Brain microvascular endothelial cell (primary cell): ENCODE measurements around the gene THEM4.

Experiments
- DNase-seq: peaks from one replicate; pipeline ENCODE4 v3.0.0-alpha.2; 2020
- H3K27ac ChIP-seq: fragments of 250-450 bp; sonication (Bioruptor Pico); 2 replicates; pipeline ENCODE4 v1.5.1; 2020; ENCODE audit warnings: mild to moderate bottlenecking, moderate library complexity
- H3K27me3 ChIP-seq: fragments of 250-450 bp; sonication (Bioruptor Pico); replicated peaks from 2 replicates; pipeline ENCODE4 v1.5.1; 2020; ENCODE audit warnings: mild to moderate bottlenecking
- H3K36me3 ChIP-seq: fragments of 250-450 bp; sonication (Bioruptor Pico); replicated peaks from 2 replicates; pipeline ENCODE4 v1.5.1; 2020; ENCODE audit warnings: mild to moderate bottlenecking
- H3K4me3 ChIP-seq: 2 replicates; pipeline ENCODE4 v1.5.1; 2011; ENCODE audit warnings: low read depth, mild to moderate bottlenecking, control low read depth, low read length, moderate library complexity
- in situ Hi-C: cut with HindIII; loops from 2 replicates; pipeline ENCODE4 v1.10.0; 2017; ENCODE audit warnings: low sequenced_read_pairs, low pct_ligation_motif_present
- TF ChIP-seq, protein P1 (sequence below): IDR thresholded peaks from 2 replicates; pipeline ENCODE4 v1.5.1; 2011; ENCODE audit warnings: low read depth, mild to moderate bottlenecking, moderate library complexity, low read length, control low read depth, inconsistent platforms; ENCODE audit errors: missing control alignments

Gene THEM4

DNA sequence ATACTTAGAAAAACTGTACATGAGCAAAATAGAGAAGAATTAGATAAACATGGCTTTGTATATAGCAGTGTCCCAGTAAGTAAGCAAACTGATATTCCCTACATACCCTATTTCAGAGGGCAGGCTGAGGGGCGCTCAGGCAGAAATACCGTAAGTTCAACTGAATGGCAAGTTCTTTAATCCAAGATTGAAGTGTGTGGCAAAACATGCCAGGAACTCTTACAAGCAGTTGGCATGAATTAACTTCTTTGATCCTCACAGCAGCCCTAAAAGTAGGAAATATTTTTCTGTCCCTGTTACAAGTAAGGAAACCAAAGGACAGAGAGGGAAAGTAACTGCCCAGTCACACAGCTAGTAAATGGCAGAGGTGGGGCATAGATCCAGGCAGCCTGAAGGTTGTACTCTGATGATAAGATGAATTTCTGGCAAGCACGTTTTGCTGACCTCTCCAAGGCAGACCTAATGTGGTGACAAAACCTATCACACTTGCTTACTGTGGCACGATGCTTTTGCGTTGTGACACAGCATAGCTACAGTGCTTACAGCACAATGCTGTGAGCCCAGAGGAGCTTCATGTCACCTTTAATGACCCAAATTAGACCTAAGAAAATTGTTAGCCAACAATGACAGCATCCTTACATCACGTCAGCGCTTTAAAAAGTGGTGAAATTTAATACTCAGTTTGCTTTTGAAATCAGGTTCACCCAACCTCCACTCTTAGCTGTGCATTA, 35.0 kb upstream of the THEM4 start:
- H3K27ac ChIP-seq = no peak overlapping the region

DNA sequence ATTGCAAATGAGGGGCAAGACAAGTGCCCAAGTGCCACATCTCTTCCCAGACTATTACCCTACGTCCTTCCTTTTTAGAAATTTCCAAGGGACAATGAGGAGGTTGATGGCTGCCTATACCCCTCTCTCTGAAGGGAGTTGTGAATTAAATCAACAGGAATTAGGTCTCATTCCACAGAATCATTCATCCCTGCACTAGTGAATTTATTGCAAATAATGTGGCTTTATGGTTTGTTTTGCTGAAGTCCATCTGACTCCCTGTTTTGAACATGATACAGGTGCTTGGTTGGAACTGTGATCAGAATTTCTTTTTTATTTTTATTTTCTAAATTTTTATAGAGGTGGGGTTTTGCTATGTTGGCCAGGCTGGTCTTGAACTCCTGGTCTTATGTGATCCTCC, 34.3 kb upstream of the THEM4 start:
- in situ Hi-C loops = no loop called here
- TF ChIP-seq, protein P1, sequence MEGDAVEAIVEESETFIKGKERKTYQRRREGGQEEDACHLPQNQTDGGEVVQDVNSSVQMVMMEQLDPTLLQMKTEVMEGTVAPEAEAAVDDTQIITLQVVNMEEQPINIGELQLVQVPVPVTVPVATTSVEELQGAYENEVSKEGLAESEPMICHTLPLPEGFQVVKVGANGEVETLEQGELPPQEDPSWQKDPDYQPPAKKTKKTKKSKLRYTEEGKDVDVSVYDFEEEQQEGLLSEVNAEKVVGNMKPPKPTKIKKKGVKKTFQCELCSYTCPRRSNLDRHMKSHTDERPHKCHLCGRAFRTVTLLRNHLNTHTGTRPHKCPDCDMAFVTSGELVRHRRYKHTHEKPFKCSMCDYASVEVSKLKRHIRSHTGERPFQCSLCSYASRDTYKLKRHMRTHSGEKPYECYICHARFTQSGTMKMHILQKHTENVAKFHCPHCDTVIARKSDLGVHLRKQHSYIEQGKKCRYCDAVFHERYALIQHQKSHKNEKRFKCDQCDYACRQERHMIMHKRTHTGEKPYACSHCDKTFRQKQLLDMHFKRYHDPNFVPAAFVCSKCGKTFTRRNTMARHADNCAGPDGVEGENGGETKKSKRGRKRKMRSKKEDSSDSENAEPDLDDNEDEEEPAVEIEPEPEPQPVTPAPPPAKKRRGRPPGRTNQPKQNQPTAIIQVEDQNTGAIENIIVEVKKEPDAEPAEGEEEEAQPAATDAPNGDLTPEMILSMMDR = no peak
- H3K27ac ChIP-seq = no peak overlapping the region
- no peak overlapping the region for H3K4me3 ChIP-seq
- H3K36me3 ChIP-seq = no peaks in the 10 kb centered on the region
- no peak for DNase-seq
- no peaks in the 10 kb centered on the region for H3K27me3 ChIP-seq

More for the DNA sequence above, 35.0 kb upstream of the THEM4 start:
- Histone ChIP-seq H3K4me3 (no peak overlapping the region), H3K36me3 (no peaks in the 10 kb centered on the region), H3K27me3 (no peaks in the 10 kb centered on the region)
- no peak for DNase-seq
- in situ Hi-C loops = no loop called here
- TF ChIP-seq, protein P1 = no peak

DNA sequence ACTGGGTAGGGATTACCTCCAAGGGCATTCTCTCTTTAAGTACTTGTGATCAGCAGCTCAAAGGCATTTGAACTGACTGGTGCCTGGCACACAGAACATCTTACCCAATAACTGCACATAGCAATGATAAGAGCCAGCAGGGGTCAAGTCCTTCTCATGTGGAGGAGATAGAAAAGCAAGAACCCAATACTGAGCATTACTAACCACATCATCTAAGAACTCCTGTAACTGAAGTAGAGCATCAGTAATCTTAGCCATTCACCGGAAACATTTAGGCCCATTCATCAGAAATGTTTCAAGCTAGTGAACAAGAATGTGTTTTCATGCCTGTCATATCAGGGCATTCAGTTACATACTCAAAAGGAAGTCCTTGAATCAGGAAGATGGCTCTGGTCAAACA, 33.6 kb upstream of the THEM4 start:
- in situ Hi-C loops = no loop called here
- Histone ChIP-seq H3K36me3 (no peaks in the 10 kb centered on the region), H3K4me3 (no peak overlapping the region), H3K27me3 (no peaks in the 10 kb centered on the region), H3K27ac (no peak overlapping the region)
- DNase-seq = peak; percentile 14
- TF ChIP-seq, protein P1 = no peak

DNA sequence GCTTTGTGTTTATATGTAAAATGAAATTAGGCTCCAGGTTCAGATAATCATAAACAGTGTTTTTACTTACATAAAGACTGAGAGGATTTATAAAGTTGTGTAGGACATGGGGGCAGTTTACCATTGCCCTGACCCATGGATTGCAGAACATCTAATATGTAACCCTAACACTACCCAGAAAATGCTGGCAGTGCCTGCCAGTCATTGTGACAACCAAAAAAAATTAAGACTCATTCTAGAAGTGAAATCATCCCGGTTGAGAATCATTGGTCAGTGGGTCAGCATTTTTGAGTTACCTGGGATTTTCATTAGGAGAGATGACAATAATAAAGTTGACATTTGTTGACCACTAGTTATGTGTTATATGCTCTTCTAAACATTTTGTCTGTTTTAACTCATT, 31.2 kb upstream of the THEM4 start:
- Histone ChIP-seq H3K4me3 (no peak overlapping the region), H3K27ac (no peak overlapping the region), H3K27me3 (no peaks in the 10 kb centered on the region), H3K36me3 (no peaks in the 10 kb centered on the region)
- in situ Hi-C loops = no loop called here
- TF ChIP-seq, protein P1 = no peak
- DNase-seq = no peak

DNA sequence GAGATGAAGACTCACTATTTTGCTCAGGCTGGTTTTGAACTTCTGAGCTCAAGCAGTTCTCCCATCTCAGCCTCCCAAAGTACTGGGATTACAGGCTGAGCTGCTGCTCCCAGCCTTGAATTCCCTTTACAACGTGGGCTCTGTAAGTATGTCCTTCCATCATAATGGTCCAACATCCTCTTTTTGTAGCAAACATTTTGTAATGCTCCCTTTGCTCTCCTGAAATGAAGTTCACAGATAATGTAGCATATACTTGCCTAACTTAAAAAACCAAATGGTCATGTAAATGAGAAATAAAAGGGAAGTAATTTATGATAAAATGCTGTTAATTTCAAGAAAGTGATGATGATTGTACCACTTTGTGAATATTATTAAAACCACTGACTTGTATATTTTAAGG, 30.5 kb upstream of the THEM4 start:
- no peak for DNase-seq
- H3K27ac ChIP-seq = no peak overlapping the region
- in situ Hi-C loops = no loop called here
- H3K4me3 ChIP-seq = no peak overlapping the region
- H3K36me3 ChIP-seq = no peaks in the 10 kb centered on the region
- H3K27me3 ChIP-seq = no peaks in the 10 kb centered on the region
- TF ChIP-seq, protein P1 = no peak

DNA sequence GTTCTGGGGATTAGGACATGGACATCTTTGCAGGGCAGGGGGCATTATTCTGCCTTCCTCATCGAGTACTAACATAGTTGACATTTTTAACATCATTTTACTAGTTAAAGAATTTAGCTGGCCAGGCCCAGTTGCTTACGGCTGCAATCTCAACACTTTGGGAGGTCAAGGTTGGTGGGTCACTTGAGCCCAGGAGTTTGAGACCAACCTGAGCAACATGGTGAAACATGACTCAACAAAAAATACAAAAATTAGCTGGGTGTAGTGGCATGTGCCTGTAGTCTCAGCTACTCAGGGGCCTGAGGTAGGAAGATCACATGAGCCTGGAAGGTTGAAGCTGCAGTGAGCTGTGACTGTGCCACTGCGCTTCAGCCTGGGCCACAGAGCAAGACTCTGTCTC, 29.8 kb upstream of the THEM4 start:
- TF ChIP-seq, protein P1 = no peak

More for the DNA sequence above, 29.8 kb upstream of the THEM4 start:
- in situ Hi-C loops = no loop called here
- Histone ChIP-seq H3K36me3 (no peaks in the 10 kb centered on the region), H3K27ac (no peak overlapping the region), H3K27me3 (no peaks in the 10 kb centered on the region), H3K4me3 (no peak overlapping the region)
- DNase-seq = no peak
